Upper lobe of left lung (tissue), 4 donors: ENCODE results near the gene FEM1C.

Experiments
- POLR2AphosphoS5 ChIP-seq, 2 donors: sonication (generic); formaldehyde crosslinking; IDR thresholded peaks; one replicate each; pipeline ENCODE4 v1.5.1; 2017; ENCODE audit warnings: antibody characterized with exemption in 2 of 2
- TF ChIP-seq, protein P1 (sequence below), 6 experiments: fragments of 450-650 bp in 4 of 6; fragments of 200-600 bp in 2 of 6; sonication (generic) in 2 of 6; IDR thresholded peaks; one replicate each; pipeline ENCODE4 v1.5.1; 2016 to 2019; ENCODE audit warnings: antibody characterized with exemption in 6 of 6

GRCh38 chr5:115530426-115530825 is 14.1 kb downstream of the FEM1C start:
- TF ChIP-seq, protein P1, sequence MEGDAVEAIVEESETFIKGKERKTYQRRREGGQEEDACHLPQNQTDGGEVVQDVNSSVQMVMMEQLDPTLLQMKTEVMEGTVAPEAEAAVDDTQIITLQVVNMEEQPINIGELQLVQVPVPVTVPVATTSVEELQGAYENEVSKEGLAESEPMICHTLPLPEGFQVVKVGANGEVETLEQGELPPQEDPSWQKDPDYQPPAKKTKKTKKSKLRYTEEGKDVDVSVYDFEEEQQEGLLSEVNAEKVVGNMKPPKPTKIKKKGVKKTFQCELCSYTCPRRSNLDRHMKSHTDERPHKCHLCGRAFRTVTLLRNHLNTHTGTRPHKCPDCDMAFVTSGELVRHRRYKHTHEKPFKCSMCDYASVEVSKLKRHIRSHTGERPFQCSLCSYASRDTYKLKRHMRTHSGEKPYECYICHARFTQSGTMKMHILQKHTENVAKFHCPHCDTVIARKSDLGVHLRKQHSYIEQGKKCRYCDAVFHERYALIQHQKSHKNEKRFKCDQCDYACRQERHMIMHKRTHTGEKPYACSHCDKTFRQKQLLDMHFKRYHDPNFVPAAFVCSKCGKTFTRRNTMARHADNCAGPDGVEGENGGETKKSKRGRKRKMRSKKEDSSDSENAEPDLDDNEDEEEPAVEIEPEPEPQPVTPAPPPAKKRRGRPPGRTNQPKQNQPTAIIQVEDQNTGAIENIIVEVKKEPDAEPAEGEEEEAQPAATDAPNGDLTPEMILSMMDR (IDR thresholded peaks at IDR 0.05) = no peak
- no peak for TF ChIP-seq POLR2AphosphoS5 (IDR thresholded peaks at IDR 0.05)
